Prostate gland (tissue), 2 donors: ENCODE measurements around the gene ATF1.

ENCODE experiments used
- POLR2AphosphoS5 ChIP-seq: sonication (generic); formaldehyde crosslinking; IDR thresholded peaks from one replicate; pipeline ENCODE4 v1.6.1; 2017; ENCODE audit warnings: antibody characterized with exemption
- TF ChIP-seq, protein P1 (sequence below), 4 experiments: fragments of 200-600 bp in 2 of 4; fragments of 450-650 bp in 2 of 4; sonication (generic) in 2 of 4; IDR thresholded peaks; 1 replicate in 3 of 4; 2 replicates in 1 of 4; pipeline ENCODE4 v1.5.1; 2016 to 2019; ENCODE audit warnings: antibody characterized with exemption in 4 of 4, mild to moderate bottlenecking in 2 of 4, moderate library complexity in 2 of 4

DNA sequence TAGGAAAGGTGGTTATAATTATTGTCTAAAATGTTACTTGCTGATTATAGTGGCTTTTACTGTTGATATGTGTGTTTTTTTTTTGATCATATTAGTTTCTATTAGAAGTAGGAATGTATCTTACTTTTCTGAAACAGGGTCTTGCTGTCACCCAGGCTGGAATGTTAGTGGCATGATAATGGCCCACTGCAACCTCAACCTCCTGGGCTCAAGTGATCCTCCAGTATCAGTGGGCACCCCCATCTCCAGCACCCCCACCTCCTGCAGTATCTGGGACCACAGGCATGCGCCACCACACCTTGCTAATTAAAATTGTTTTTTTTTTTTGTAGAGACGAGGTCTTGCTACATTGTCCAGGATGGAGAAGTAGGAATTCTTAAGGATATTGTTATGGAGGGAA is 11.3 kb downstream of the ATF1 start:
- TF ChIP-seq, protein P1, sequence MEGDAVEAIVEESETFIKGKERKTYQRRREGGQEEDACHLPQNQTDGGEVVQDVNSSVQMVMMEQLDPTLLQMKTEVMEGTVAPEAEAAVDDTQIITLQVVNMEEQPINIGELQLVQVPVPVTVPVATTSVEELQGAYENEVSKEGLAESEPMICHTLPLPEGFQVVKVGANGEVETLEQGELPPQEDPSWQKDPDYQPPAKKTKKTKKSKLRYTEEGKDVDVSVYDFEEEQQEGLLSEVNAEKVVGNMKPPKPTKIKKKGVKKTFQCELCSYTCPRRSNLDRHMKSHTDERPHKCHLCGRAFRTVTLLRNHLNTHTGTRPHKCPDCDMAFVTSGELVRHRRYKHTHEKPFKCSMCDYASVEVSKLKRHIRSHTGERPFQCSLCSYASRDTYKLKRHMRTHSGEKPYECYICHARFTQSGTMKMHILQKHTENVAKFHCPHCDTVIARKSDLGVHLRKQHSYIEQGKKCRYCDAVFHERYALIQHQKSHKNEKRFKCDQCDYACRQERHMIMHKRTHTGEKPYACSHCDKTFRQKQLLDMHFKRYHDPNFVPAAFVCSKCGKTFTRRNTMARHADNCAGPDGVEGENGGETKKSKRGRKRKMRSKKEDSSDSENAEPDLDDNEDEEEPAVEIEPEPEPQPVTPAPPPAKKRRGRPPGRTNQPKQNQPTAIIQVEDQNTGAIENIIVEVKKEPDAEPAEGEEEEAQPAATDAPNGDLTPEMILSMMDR (IDR thresholded peaks at IDR 0.05): no peak
- no peak for TF ChIP-seq POLR2AphosphoS5
